Fibroblast of the aortic adventitia (primary cell): ENCODE data around the gene CSTB. TPM values are rescaled to one million over a fixed set of nuclear protein-coding genes. Genes with fewer than 3 reads are reported as not detected.
"Not testable (repeated sequence)": the region's sequence is repeated elsewhere in the genome, so short reads cannot be mapped to it uniquely, and the experiment has no call there.

Source experiments
- DNase-seq: peaks from one replicate; pipeline ENCODE4 v3.0.0-alpha.2; 2010; ENCODE audit warnings: low read depth
- H3K4me3 ChIP-seq: 2 replicates; pipeline ENCODE4 v1.5.1; 2011; ENCODE audit warnings: low read depth, mild to moderate bottlenecking, control low read depth, low read length, moderate library complexity
- CTCF ChIP-seq: IDR thresholded peaks from 2 replicates; pipeline ENCODE4 v1.5.1; 2011; ENCODE audit warnings: mild to moderate bottlenecking, low read length, control low read depth, inconsistent platforms; ENCODE audit not compliant: insufficient read depth
- total RNA-seq: library from RNA; depleted of rRNA; stranded (reverse); fragments of >200 nt; gene quantifications from 2 replicates; pipeline ENCODE4 v1.2.3, GENCODE V29; 2012; ENCODE audit warnings: low replicate concordance

The CSTB gene
- 5.5 and 32.2 TPM in 2 replicates for total RNA-seq

GRCh38 chr21:43775795-43776430 is at the start of gene CSTB:
Gene CSTB (minus strand): TSS chr21:43776308. CDS start chr21:43776269, 39 bp downstream.
- DNase-seq = peak; percentile 55
- no peak for TF ChIP-seq CTCF
- peak within 1 kb of the TSS; percentile 89 for H3K4me3 ChIP-seq

GRCh38 chr21:43825242-43825935 is 49.3 kb upstream of the CSTB start:
- no peak for DNase-seq
- H3K4me3 ChIP-seq = no peak overlapping the region
- TF ChIP-seq CTCF = no peak

- peak; percentile 56 for DNase-seq
- H3K4me3 ChIP-seq = no peak overlapping the region
- no peak for TF ChIP-seq CTCF
Measured at GRCh38 chr21:43824333-43825241, 48.5 kb upstream of the CSTB start.

- not testable (repeated sequence) for DNase-seq
Measured at GRCh38 chr21:43822741-43823140, 46.6 kb upstream of the CSTB start.

GRCh38 chr21:43822166-43822565 is 46.1 kb upstream of the CSTB start:
- H3K4me3 ChIP-seq, DNase-seq: not testable (repeated sequence)

More at GRCh38 chr21:43822741-43823140, 46.6 kb upstream of the CSTB start:
- H3K4me3 ChIP-seq = not testable (repeated sequence)

GRCh38 chr21:43820466-43820865 is 44.4 kb upstream of the CSTB start:
- no peak for DNase-seq
- H3K4me3 ChIP-seq = no peak overlapping the region
- no peak for TF ChIP-seq CTCF

GRCh38 chr21:43819511-43820405 is 43.6 kb upstream of the CSTB start:
- no peak for TF ChIP-seq CTCF
- no peak for DNase-seq
- no peak overlapping the region for H3K4me3 ChIP-seq
